HEK293T (cell line): Measurements from ENCODE around the gene SATB2.

Experiments
- CTCF ChIA-PET: fragments of 350-600 bp; formaldehyde crosslinking; extraction: SDS; loops from one replicate; lab custom pipeline; 2021; ENCODE audit warnings: antibody characterized with exemption, inconsistent platforms; lab: Yijun Ruan, JAX
- POLR2A ChIA-PET: fragments of 350-600 bp; formaldehyde crosslinking; extraction: SDS; loops from one replicate; lab custom pipeline; 2020; ENCODE audit warnings: antibody characterized with exemption, inconsistent platforms; lab: Yijun Ruan, JAX
- DNase-seq: peaks from one replicate; pipeline ENCODE4 v3.0.0; 2012; ENCODE audit warnings: mixed read lengths; ENCODE audit errors: extremely low spot score
- ARNT ChIP-seq: fragments of 450-650 bp; IDR thresholded peaks from 2 replicates; pipeline ENCODE4 v1.6.1; 2017; ENCODE audit warnings: mild to moderate bottlenecking
- BHLHE40 ChIP-seq: fragments of 450-650 bp; IDR thresholded peaks from 2 replicates; pipeline ENCODE4 v1.6.1; 2016; ENCODE audit warnings: mild to moderate bottlenecking, moderate library complexity, borderline replicate concordance
- CTBP1 ChIP-seq: fragments of 450-650 bp; IDR thresholded peaks from 2 replicates; pipeline ENCODE4 v1.6.1; 2016; ENCODE audit warnings: borderline replicate concordance
- ELF4 ChIP-seq: fragments of 450-650 bp; IDR thresholded peaks from 2 replicates; pipeline ENCODE4 v1.6.1; 2017; ENCODE audit warnings: antibody characterized with exemption
- FOXA1 ChIP-seq: fragments of 450-650 bp; IDR thresholded peaks from 2 replicates; pipeline ENCODE4 v1.6.1; 2016; ENCODE audit warnings: mild to moderate bottlenecking
- FOXK2 ChIP-seq: fragments of 450-650 bp; IDR thresholded peaks from 2 replicates; pipeline ENCODE4 v1.6.1; 2016; ENCODE audit warnings: mild to moderate bottlenecking
- FOXM1 ChIP-seq: fragments of 450-650 bp; IDR thresholded peaks from 2 replicates; pipeline ENCODE4 v1.6.1; 2017; ENCODE audit warnings: mild to moderate bottlenecking, borderline replicate concordance
- HDGF ChIP-seq: fragments of 450-650 bp; IDR thresholded peaks from 2 replicates; pipeline ENCODE4 v1.6.1; 2017; ENCODE audit warnings: antibody characterized with exemption, borderline replicate concordance
- L3MBTL2 ChIP-seq: fragments of 450-650 bp; conservative IDR thresholded peaks from 2 replicates; pipeline ENCODE4 v1.6.1; 2016; ENCODE audit warnings: mild to moderate bottlenecking
- LEF1 ChIP-seq: fragments of 450-650 bp; IDR thresholded peaks from 2 replicates; pipeline ENCODE4 v1.6.1; 2017; ENCODE audit warnings: mild to moderate bottlenecking, borderline replicate concordance
- NFRKB ChIP-seq: fragments of 450-650 bp; IDR thresholded peaks from 2 replicates; pipeline ENCODE4 v1.6.1; 2016; ENCODE audit warnings: mild to moderate bottlenecking, moderate library complexity
- SP1 ChIP-seq: fragments of 450-650 bp; IDR thresholded peaks from 2 replicates; pipeline ENCODE4 v1.6.1; 2017
- SUZ12 ChIP-seq: fragments of 450-650 bp; IDR thresholded peaks from 2 replicates; pipeline ENCODE4 v1.6.1; 2016; ENCODE audit warnings: mild to moderate bottlenecking
- TARDBP ChIP-seq: fragments of 450-650 bp; IDR thresholded peaks from 2 replicates; pipeline ENCODE4 v1.6.1; 2016
- ZNF384 ChIP-seq: fragments of 450-650 bp; IDR thresholded peaks from 2 replicates; pipeline ENCODE4 v1.6.1; 2016
- TF ChIP-seq, protein P1 (sequence below): fragments of 450-650 bp; IDR thresholded peaks from 2 replicates; pipeline ENCODE4 v1.6.1; 2016

Gene SATB2

DNA sequence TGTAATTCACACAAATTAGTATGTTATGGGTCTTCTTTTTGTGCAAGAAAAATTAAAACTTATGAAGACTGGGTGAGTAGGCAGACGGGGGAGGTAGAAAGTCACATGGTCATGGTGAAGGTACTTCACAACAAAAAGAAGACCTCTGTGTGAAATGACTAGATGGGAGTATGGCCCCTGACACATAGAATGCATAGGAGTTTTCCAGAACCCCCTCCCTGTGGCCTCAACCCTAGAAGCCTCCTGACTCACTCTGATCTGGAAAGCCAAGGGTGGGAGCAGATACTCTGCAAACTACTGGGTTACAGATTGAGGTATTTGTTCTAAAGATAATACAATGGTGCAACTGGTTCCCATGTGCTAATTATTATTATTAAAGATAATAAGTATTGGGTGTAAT, 23.2 kb downstream of the SATB2 start:
- DNase-seq: no peak
- TF ChIP-seq BHLHE40: no peak
- no peak for TF ChIP-seq FOXA1
- no peak for TF ChIP-seq CTBP1
- no peak for TF ChIP-seq ELF4
- TF ChIP-seq FOXK2: no peak
- POLR2A ChIA-PET: no interaction called here
- CTCF ChIA-PET: no interaction called here

DNA sequence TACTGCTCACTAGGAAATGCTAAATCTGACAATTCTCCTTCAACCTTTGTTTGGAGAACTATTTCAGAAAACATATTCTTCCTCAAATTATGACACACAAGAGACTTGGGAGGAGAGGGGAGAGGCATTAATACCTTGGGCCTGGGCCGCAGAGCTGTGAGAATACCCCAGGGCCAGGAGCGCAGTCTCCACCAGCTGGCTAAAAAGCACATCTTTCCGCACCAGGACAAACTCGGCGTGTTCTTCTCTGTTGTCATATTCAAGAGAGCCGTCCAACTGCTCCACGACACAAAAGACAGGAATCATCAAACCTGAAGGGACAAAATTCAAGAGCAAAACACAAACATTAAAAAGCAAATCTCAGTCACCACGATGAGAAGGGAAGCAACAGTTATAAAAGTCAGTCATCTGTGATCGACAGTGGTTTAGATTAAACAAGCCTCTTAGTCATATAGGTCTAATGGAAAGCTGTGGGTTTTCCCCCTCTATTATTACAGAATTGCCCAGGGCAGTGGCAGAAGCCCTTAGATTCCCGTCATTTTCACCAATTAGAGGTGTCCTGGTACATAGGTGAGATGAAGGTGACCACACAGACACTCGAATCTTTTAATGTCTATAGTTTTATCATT, 24.4 kb downstream of the SATB2 start:
- DNase-seq: no peak
- ChIA-PET CTCF (interaction anchor here (0.8 kb wide), 1 partner anchor 11 kb away, joined by 3 read pairs; no protein-coding TSS in a partner anchor), POLR2A (interaction anchor here (1.6 kb wide), 1 partner anchor 11 kb away, joined by 3 read pairs; no protein-coding TSS in a partner anchor)
- TF ChIP-seq, protein P1, sequence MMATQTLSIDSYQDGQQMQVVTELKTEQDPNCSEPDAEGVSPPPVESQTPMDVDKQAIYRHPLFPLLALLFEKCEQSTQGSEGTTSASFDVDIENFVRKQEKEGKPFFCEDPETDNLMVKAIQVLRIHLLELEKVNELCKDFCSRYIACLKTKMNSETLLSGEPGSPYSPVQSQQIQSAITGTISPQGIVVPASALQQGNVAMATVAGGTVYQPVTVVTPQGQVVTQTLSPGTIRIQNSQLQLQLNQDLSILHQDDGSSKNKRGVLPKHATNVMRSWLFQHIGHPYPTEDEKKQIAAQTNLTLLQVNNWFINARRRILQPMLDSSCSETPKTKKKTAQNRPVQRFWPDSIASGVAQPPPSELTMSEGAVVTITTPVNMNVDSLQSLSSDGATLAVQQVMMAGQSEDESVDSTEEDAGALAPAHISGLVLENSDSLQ: peak; percentile 80
- TF ChIP-seq FOXM1: no peak

DNA sequence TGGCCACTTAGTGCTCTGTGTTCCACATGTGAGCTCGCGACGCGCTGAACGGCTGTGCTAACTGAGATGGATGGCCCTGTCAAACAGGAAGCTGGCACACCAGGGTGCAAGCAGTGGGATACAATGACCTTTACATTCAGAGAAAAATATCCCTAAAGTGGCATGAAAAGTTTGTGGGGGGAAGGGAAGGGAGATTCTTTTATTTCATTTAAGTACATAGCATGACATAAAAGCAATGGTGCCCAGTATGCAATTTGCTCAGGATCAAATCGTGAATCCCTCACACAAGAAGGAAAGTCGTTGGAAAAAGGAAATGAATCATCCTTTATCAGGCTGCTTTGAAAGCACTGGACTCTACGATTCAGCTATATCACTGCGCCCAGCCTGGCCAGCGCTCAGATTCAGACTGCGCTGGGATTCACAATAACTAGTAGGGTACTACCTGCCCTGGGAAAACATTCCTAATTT, 26.0 kb downstream of the SATB2 start:
- no peak for DNase-seq
- ChIA-PET CTCF (interaction anchor here (0.5 kb wide), 1 partner anchor 11 kb away, joined by 6 read pairs; no protein-coding TSS in a partner anchor), POLR2A (interaction anchor here (1.2 kb wide), 1 partner anchor 24 kb away, joined by 3 read pairs; no protein-coding TSS in a partner anchor)
- TF ChIP-seq LEF1 (no peak), ELF4 (no peak), SP1 (no peak), CTBP1 (peak; percentile 27; the same call in 1 of the 2 replicates), SUZ12 (no peak), FOXK2 (no peak), L3MBTL2 (no peak), FOXA1 (no peak), FOXM1 (no peak), BHLHE40 (no peak), NFRKB (no peak), ARNT (no peak), HDGF (no peak), ZNF384 (no peak)
- TF ChIP-seq, protein P1: peak; percentile 78

DNA sequence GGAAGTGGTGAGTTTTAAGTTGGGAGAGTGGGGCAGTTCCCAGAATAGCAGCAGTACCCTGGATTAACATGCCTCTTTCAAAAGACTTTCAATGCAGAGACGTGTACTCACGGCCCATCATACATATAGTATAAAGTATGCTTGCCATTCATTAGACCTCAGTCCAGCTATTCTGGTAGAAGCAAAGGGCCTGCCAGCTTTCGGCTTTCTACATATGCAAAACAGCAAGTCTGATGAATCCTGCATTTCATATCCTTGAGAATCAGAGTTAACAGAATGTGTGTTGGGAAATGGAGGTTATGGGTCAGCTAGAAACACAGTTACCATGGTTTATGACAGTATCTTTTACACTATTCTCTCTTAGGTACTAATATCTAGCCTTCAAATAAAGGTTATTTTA, 27.5 kb downstream of the SATB2 start:
- ChIA-PET POLR2A (no interaction called here), CTCF (no interaction called here)
- DNase-seq: no peak
- TF ChIP-seq ARNT (no peak), FOXA1 (no peak), SUZ12 (no peak), SP1 (no peak), LEF1 (no peak), BHLHE40 (no peak), ELF4 (no peak), NFRKB (no peak), L3MBTL2 (no peak), CTBP1 (no peak), FOXM1 (no peak), FOXK2 (no peak), TARDBP (no peak)

DNA sequence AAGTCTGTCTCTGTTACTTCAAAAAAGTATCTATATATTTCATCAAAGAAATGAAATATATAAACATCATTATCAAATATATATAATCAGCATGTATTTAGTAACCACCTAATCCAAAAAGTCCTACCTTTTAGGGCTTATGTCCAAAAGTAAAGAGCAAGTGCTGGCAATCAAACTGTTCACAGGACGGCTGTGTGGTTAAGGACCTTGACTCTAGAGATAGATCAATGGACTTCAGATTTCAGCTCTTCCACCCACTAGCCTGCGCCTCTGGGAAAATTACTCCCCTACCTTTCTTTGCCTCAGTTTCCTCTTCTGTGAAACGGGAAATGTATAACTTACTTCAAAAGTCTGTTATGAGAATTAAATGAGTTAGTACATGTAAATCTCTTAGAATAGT, 29.4 kb downstream of the SATB2 start:
- TF ChIP-seq SP1: no peak
- TF ChIP-seq HDGF: no peak
- no peak for TF ChIP-seq ZNF384
- TF ChIP-seq TARDBP: no peak
- no peak for TF ChIP-seq ARNT
- TF ChIP-seq CTBP1: no peak
- TF ChIP-seq, protein P1: no peak
- no peak for TF ChIP-seq NFRKB
- no peak for TF ChIP-seq L3MBTL2
- no peak for TF ChIP-seq FOXK2
- no peak for TF ChIP-seq LEF1
- no peak for TF ChIP-seq ELF4
- no peak for TF ChIP-seq BHLHE40
- DNase-seq: no peak
- CTCF ChIA-PET: no interaction called here
- POLR2A ChIA-PET: no interaction called here

DNA sequence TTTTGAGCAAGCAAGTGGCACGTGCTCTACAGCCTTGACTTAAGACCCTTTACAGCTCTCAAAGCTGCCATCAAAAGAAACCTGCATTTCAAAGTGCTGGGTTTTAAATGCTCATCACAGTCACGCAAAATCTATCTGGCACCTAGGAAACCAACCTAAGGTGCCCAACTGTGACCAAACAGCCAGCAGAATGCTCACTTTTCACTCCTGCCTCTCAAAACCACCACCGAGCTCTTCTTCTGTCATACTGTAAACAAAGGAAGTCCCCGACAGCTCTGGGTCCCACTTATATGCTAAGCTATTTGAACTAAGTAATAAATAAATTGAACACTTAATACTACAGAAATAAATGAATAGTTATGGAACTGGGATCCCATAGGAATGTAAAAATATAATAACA, 33.6 kb downstream of the SATB2 start:
- DNase-seq: no peak
- ChIA-PET CTCF (no interaction called here), POLR2A (no interaction called here)
- no peak for TF ChIP-seq TARDBP
- no peak for TF ChIP-seq FOXA1
- no peak for TF ChIP-seq LEF1
- no peak for TF ChIP-seq FOXM1
- TF ChIP-seq HDGF: no peak
- TF ChIP-seq CTBP1: no peak
- no peak for TF ChIP-seq ARNT
- TF ChIP-seq, protein P1: no peak
- TF ChIP-seq L3MBTL2: no peak
- no peak for TF ChIP-seq BHLHE40
- TF ChIP-seq SP1: no peak
- no peak for TF ChIP-seq ELF4
- TF ChIP-seq NFRKB: no peak
- TF ChIP-seq ZNF384: no peak
- no peak for TF ChIP-seq SUZ12
